Mucosa of descending colon (tissue), 3 donors: ENCODE data around the gene UCK2. TPM values are rescaled to one million over a fixed set of nuclear protein-coding genes. Genes with fewer than 3 reads are reported as not detected.

Experiments
- ATAC-seq: fragments of 200-7000 bp; cut with Tn5 transposase; one replicate; pipeline ENCODE4 v1.9.1; 2020; ENCODE audit warnings: mild to moderate bottlenecking, moderate library complexity
- DNase-seq, 3 donors: peaks; one replicate each; pipeline ENCODE4 v3.0.0-alpha.2; 2020
- H3K36me3 ChIP-seq: fragments of 200-600 bp; one replicate; pipeline ENCODE4 v1.8.0; 2021; ENCODE audit warnings: low read depth, mild to moderate bottlenecking
- H3K4me1 ChIP-seq: fragments of 200-600 bp; one replicate; pipeline ENCODE4 v1.8.0; 2021; ENCODE audit warnings: low read depth, mild to moderate bottlenecking
- H3K4me3 ChIP-seq: fragments of 200-600 bp; one replicate; pipeline ENCODE4 v1.8.0; 2021; ENCODE audit warnings: mild to moderate bottlenecking
- H3K9me3 ChIP-seq: fragments of 200-600 bp; one replicate; pipeline ENCODE4 v1.8.0; 2021; ENCODE audit warnings: mild to moderate bottlenecking
- CTCF ChIP-seq: fragments of 200-600 bp; IDR thresholded peaks from one replicate; pipeline ENCODE4 v1.8.0; 2022; ENCODE audit warnings: antibody characterized with exemption, mild to moderate bottlenecking
- intact Hi-C, 2 donors: fragments of 100-400 bp; cut with DNase I in 1 of 2; cut with micrococcal nuclease in 1 of 2; formaldehyde crosslinking; loops; one replicate each; pipeline versions ENCODE4 v1.11.0 to v1.11.1; 2022; cut with DNase I, micrococcal nuclease
- total RNA-seq, 3 donors: library from RNA; stranded (reverse); fragmentation: NEBNext Ultra II Directional in 2 of 3; extraction: Animal tissue kit (Norgen Biotek cat#: 25700) in 2 of 3; gene quantifications; one replicate each; pipeline versions ENCODE4 v1.2.1 to v1.2.4, GENCODE V29; 2021 to 2023
- donor health status: DM: no; HTN: no; CAD: no; lungs with moderate emphysema.
- donor health status: DM: no; HTN: no; CAD: no.
- donor health status: DM: no; HTN: yes; CAD: no.

Gene UCK2
- total RNA-seq, 3 donors from 2014 or later: 41.6 to 86.5 (median 51.8) TPM

GRCh38 chr1:165887877-165888551, 60.6 kb downstream of the UCK2 start:
- Histone ChIP-seq H3K4me3 (no peak overlapping the region), H3K9me3 (no peaks in the 10 kb centered on the region), H3K4me1 (peaks cover 12% of the 10 kb centered on the region), H3K36me3 (no peaks in the 10 kb centered on the region)
- intact Hi-C loops: no loop called here
- ATAC-seq (peak; percentile 54), DNase-seq (peak in 1 of 3 donors; percentile 50)
- no peak for TF ChIP-seq CTCF

GRCh38 chr1:165888552-165888920, 61.1 kb downstream of the UCK2 start:
- no peaks in the 10 kb centered on the region for H3K36me3 ChIP-seq
- no peak for DNase-seq
- peaks cover 12% of the 10 kb centered on the region for H3K4me1 ChIP-seq
- H3K4me3 ChIP-seq: no peak overlapping the region
- H3K9me3 ChIP-seq: no peaks in the 10 kb centered on the region
- intact Hi-C loops: no loop called here
- no peak for ATAC-seq
- TF ChIP-seq CTCF: no peak

- H3K9me3 ChIP-seq: no peaks in the 10 kb centered on the region
- no peak for ATAC-seq
- no peak overlapping the region for H3K4me3 ChIP-seq
- H3K36me3 ChIP-seq: no peaks in the 10 kb centered on the region
- TF ChIP-seq CTCF: no peak
- no peak for DNase-seq
- intact Hi-C loops: no loop called here
- no peaks in the 10 kb centered on the region for H3K4me1 ChIP-seq
Observed at GRCh38 chr1:165890684-165891083, 63.3 kb downstream of the UCK2 start.

- intact Hi-C loops: no loop called here
- DNase-seq (no peak), ATAC-seq (no peak)
- H3K4me1 ChIP-seq: no peaks in the 10 kb centered on the region
- TF ChIP-seq CTCF: no peak
- no peaks in the 10 kb centered on the region for H3K9me3 ChIP-seq
- H3K36me3 ChIP-seq: no peaks in the 10 kb centered on the region
- H3K4me3 ChIP-seq: no peak overlapping the region
Observed at GRCh38 chr1:165891111-165891860, 63.9 kb downstream of the UCK2 start.

GRCh38 chr1:165892935-165893334, 65.5 kb downstream of the UCK2 start:
- DNase-seq (no peak), ATAC-seq (no peak)
- Histone ChIP-seq H3K4me1 (no peaks in the 10 kb centered on the region), H3K9me3 (no peaks in the 10 kb centered on the region), H3K36me3 (no peaks in the 10 kb centered on the region), H3K4me3 (no peak overlapping the region)
- intact Hi-C loops: no loop called here
- no peak for TF ChIP-seq CTCF
